ENCODE results near the gene DCANP1.

The DCANP1 gene

GRCh38 chr5:135456238-135457099 is 9.3 kb upstream of the DCANP1 start:
- DNase-seq (ENCODE audit: low read depth), result peak; percentile 12

- no peak for DNase-seq (ENCODE audit: low read depth)
Observed at GRCh38 chr5:135455876-135456237, 8.7 kb upstream of the DCANP1 start.

- DNase-seq (ENCODE audit: low read depth), result no peak
Observed at GRCh38 chr5:135454946-135455345, 7.8 kb upstream of the DCANP1 start.

GRCh38 chr5:135453613-135454012 is 6.5 kb upstream of the DCANP1 start:
- DNase-seq (ENCODE audit: low read depth), result no peak

- no peak for DNase-seq (ENCODE audit: low read depth)
Observed at GRCh38 chr5:135452321-135453030, 5.3 kb upstream of the DCANP1 start, which contains the start of gene TIFAB. Gene TIFAB (minus strand): TSS chr5:135452351. CDS start chr5:135449939, 2,412 bp downstream.

GRCh38 chr5:135451581-135452320 is 4.6 kb upstream of the DCANP1 start:
- DNase-seq (ENCODE audit: low read depth), result no peak

GRCh38 chr5:135450952-135451351 is 3.8 kb upstream of the DCANP1 start:
- no peak for DNase-seq (ENCODE audit: low read depth)

GRCh38 chr5:135450336-135450735 is 3.2 kb upstream of the DCANP1 start:
- DNase-seq (ENCODE audit: low read depth), result no peak

GRCh38 chr5:135449644-135450043 is 2.5 kb upstream of the DCANP1 start:
- no peak for DNase-seq (ENCODE audit: low read depth)

GRCh38 chr5:135448791-135449507 is 1.8 kb upstream of the DCANP1 start:
- DNase-seq (ENCODE audit: low read depth), result no peak

- no peak for DNase-seq (ENCODE audit: low read depth)
Observed at GRCh38 chr5:135448071-135448739, 1.1 kb upstream of the DCANP1 start.

GRCh38 chr5:135446615-135447014 is 533 bp downstream of the DCANP1 start:
- DNase-seq (ENCODE audit: low read depth), result no peak

- DNase-seq (ENCODE audit: low read depth), result no peak
Observed at GRCh38 chr5:135446206-135446605, 942 bp downstream of the DCANP1 start.

GRCh38 chr5:135445306-135445985 is 1.7 kb downstream of the DCANP1 start:
- DNase-seq (ENCODE audit: low read depth), result no peak

GRCh38 chr5:135444881-135445280 is 2.3 kb downstream of the DCANP1 start:
- DNase-seq (ENCODE audit: low read depth), result no peak

GRCh38 chr5:135444360-135444759 is 2.8 kb downstream of the DCANP1 start:
- no peak for DNase-seq (ENCODE audit: low read depth)

- DNase-seq (ENCODE audit: low read depth), result no peak
Observed at GRCh38 chr5:135443161-135443960, 3.8 kb downstream of the DCANP1 start.

- no peak for DNase-seq (ENCODE audit: low read depth)
Observed at GRCh38 chr5:135442431-135443160, 4.6 kb downstream of the DCANP1 start.

GRCh38 chr5:135441919-135442318 is 5.2 kb downstream of the DCANP1 start:
- no peak for DNase-seq (ENCODE audit: low read depth)

Measured in fibroblast of the conjunctiva (primary cell).